HepG2 (cell line): ENCODE measurements around the gene HSPA1L. TPM values are rescaled to one million over a fixed set of nuclear protein-coding genes. Genes with fewer than 3 reads are reported as not detected.
A peak's percentile ranks its signal among the peaks of the same experiment; 100 is the strongest.

Experiments
- ADNP ChIP-seq: sonication (generic); formaldehyde crosslinking; IDR thresholded peaks from 2 replicates; pipeline ENCODE4 v1.4.0; 2020; ENCODE audit warnings: missing genetic modification reagents
- ATF4 ChIP-seq, 2 experiments: fragments of 450-650 bp in 1 of 2; sonication (generic) in 1 of 2; formaldehyde crosslinking; IDR thresholded peaks; 2 replicates each; pipeline versions ENCODE4 v1.5.0 to v1.8.0; 2020 to 2022; ENCODE audit warnings: mild to moderate bottlenecking in 1 of 2, missing genetic modification reagents in 1 of 2
- BCL3 ChIP-seq: sonication (generic); formaldehyde crosslinking; IDR thresholded peaks from 2 replicates; pipeline ENCODE4 v1.5.1; 2020; ENCODE audit warnings: mild to moderate bottlenecking, missing genetic modification reagents, moderate library complexity
- ESRRA ChIP-seq: sonication (generic); formaldehyde crosslinking; IDR thresholded peaks from 2 replicates; pipeline ENCODE4 v1.5.1; 2020; ENCODE audit warnings: mild to moderate bottlenecking, low read depth, missing genetic modification reagents
- FOXP1 ChIP-seq, 2 experiments: fragments of 450-650 bp in 1 of 2; IDR thresholded peaks; 2 replicates each; pipeline ENCODE4 v1.6.1; 2017 to 2018; ENCODE audit warnings: antibody characterized with exemption in 1 of 2
- KDM3A ChIP-seq: IDR thresholded peaks from 2 replicates; pipeline ENCODE4 v1.6.1; 2018; ENCODE audit warnings: low read depth, missing compliant biosample characterization
- MTA1 ChIP-seq: sonication (generic); formaldehyde crosslinking; IDR thresholded peaks from 2 replicates; pipeline ENCODE4 v1.4.0; 2020; ENCODE audit warnings: missing genetic modification reagents, mild to moderate bottlenecking, borderline replicate concordance
- RBAK ChIP-seq: sonication (generic); formaldehyde crosslinking; IDR thresholded peaks from 2 replicates; pipeline ENCODE4 v1.5.1; 2020; ENCODE audit warnings: mild to moderate bottlenecking, missing genetic modification reagents
- SCMH1 ChIP-seq: sonication (generic); formaldehyde crosslinking; IDR thresholded peaks from 2 replicates; pipeline ENCODE4 v1.9.0; 2021; ENCODE audit warnings: missing genetic modification reagents, mild to moderate bottlenecking, borderline replicate concordance
- SRSF9 ChIP-seq: fragments of 200-400 bp; formaldehyde crosslinking; IDR thresholded peaks from 2 replicates; pipeline ENCODE4 v1.6.1; 2018; ENCODE audit warnings: borderline replicate concordance, mild to moderate bottlenecking, low read depth, low read length; ENCODE audit not compliant: insufficient read depth, poor library complexity, severe bottlenecking
- TBP ChIP-seq: sonication (generic); formaldehyde crosslinking; IDR thresholded peaks from 2 replicates; pipeline ENCODE4 v1.5.0; 2020; ENCODE audit warnings: missing genetic modification reagents
- ZFP82 ChIP-seq: sonication (generic); formaldehyde crosslinking; IDR thresholded peaks from 2 replicates; pipeline ENCODE4 v1.5.1; 2020; ENCODE audit warnings: mild to moderate bottlenecking, missing genetic modification reagents, borderline replicate concordance
- ZIK1 ChIP-seq: sonication (generic); formaldehyde crosslinking; IDR thresholded peaks from 2 replicates; pipeline ENCODE4 v1.5.0; 2020; ENCODE audit warnings: mild to moderate bottlenecking, low read depth, missing genetic modification reagents, borderline replicate concordance
- ZNF235 ChIP-seq: sonication (generic); formaldehyde crosslinking; IDR thresholded peaks from 2 replicates; pipeline ENCODE4 v1.8.1; 2023; ENCODE audit warnings: mild to moderate bottlenecking, missing genetic modification reagents, borderline replicate concordance
- ZNF329 ChIP-seq: sonication (generic); formaldehyde crosslinking; IDR thresholded peaks from 2 replicates; pipeline ENCODE4 v1.9.0; 2021; ENCODE audit warnings: low read depth, mild to moderate bottlenecking, missing genetic modification reagents
- ZNF382 ChIP-seq: sonication (generic); formaldehyde crosslinking; IDR thresholded peaks from 2 replicates; pipeline ENCODE4 v1.5.0; 2020; ENCODE audit warnings: missing genetic modification reagents, mild to moderate bottlenecking, borderline replicate concordance
- ZNF432 ChIP-seq: sonication (generic); formaldehyde crosslinking; IDR thresholded peaks from 2 replicates; pipeline ENCODE4 v1.5.0; 2020; ENCODE audit warnings: missing genetic modification reagents, mild to moderate bottlenecking, borderline replicate concordance
- ZNF589 ChIP-seq: sonication (generic); formaldehyde crosslinking; conservative IDR thresholded peaks from 2 replicates; pipeline ENCODE4 v1.8.0; 2022; ENCODE audit warnings: mild to moderate bottlenecking, moderate library complexity, missing genetic modification reagents
- ZNF768 ChIP-seq: sonication (generic); formaldehyde crosslinking; IDR thresholded peaks from 2 replicates; pipeline ENCODE4 v1.4.0; 2020; ENCODE audit warnings: missing genetic modification reagents
- polyA plus RNA-seq, 8 experiments: library from polyadenylated mRNA; depleted of rRNA in 3 of 8; stranded (reverse) in 7 of 8; unstranded in 1 of 8; fragments of >200 nt; fragmentation: Illumina TruSeq in 4 of 8; extraction: Trizol in 4 of 8; gene quantifications; 2 replicates each; pipeline versions ENCODE4 v1.2.1 to v1.2.3, GENCODE V29; 2011 to 2016; ENCODE audit warnings: low read depth in 4 of 8, missing spikeins in 1 of 8, mixed read lengths in 1 of 8; ENCODE audit not compliant: insufficient read depth in 1 of 8
- total RNA-seq, 5 experiments: library from RNA; depleted of rRNA; stranded (reverse); fragments of >200 nt; fragmentation: Illumina TruSeq; extraction: Trizol; gene quantifications; 2 replicates each; pipeline ENCODE4 v1.2.3, GENCODE V29; 2016; ENCODE audit warnings: low read depth in 1 of 5
- TF ChIP-seq, protein P1 (sequence below): sonication (generic); formaldehyde crosslinking; IDR thresholded peaks from 2 replicates; pipeline ENCODE4 v1.5.0; 2020; ENCODE audit warnings: missing genetic modification reagents

The HSPA1L gene
- total and polyA plus RNA-seq, 2 of the 13 experiments (the other 11 are each of a cell fraction or from before 2014, with no cell fraction given): 0.55 to 1.0 TPM

GRCh38 chr6:31815025-31815838 lies at the start of gene HSPA1L, which contains the start of gene HSPA1A (continued):
- TF ChIP-seq FOXP1 (IDR thresholded peaks at IDR 0.05): no peak
- no peak for TF ChIP-seq FOXP1 (CRISPR knock-in tag; IDR thresholded peaks at IDR 0.05)
- TF ChIP-seq ZFP82 (CRISPR knock-in tag): peak; percentile 76; the same call in 1 of the 2 replicates
- peak in 1 of 2 experiments; percentile 29; a peak in 1 of 4 replicates for TF ChIP-seq ATF4 (CRISPR knock-in tag; IDR thresholded peaks at IDR 0.05)
- no peak for TF ChIP-seq ZNF432 (CRISPR knock-in tag)
- TF ChIP-seq KDM3A (CRISPR knock-in tag): 0 out of 2 replicates have a peak, but pooled peaks have one; percentile 57
- no peak for TF ChIP-seq ZNF235
- TF ChIP-seq RBAK (CRISPR knock-in tag): no peak
- 0 out of 2 replicates have a peak, but pooled peaks have one; percentile 39 for TF ChIP-seq ZNF589 (CRISPR knock-in tag)
- no peak for TF ChIP-seq ESRRA (CRISPR knock-in tag)
- TF ChIP-seq ZNF382 (CRISPR knock-in tag): no peak
- 0 out of 2 replicates have a peak, but pooled peaks have one; percentile 47 for TF ChIP-seq BCL3
- TF ChIP-seq SRSF9: no peak
- TF ChIP-seq ZNF768: no peak
- TF ChIP-seq, protein P1, sequence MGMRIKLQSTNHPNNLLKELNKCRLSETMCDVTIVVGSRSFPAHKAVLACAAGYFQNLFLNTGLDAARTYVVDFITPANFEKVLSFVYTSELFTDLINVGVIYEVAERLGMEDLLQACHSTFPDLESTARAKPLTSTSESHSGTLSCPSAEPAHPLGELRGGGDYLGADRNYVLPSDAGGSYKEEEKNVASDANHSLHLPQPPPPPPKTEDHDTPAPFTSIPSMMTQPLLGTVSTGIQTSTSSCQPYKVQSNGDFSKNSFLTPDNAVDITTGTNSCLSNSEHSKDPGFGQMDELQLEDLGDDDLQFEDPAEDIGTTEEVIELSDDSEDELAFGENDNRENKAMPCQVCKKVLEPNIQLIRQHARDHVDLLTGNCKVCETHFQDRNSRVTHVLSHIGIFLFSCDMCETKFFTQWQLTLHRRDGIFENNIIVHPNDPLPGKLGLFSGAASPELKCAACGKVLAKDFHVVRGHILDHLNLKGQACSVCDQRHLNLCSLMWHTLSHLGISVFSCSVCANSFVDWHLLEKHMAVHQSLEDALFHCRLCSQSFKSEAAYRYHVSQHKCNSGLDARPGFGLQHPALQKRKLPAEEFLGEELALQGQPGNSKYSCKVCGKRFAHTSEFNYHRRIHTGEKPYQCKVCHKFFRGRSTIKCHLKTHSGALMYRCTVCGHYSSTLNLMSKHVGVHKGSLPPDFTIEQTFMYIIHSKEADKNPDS: no peak
- no peak for TF ChIP-seq SCMH1 (CRISPR knock-in tag)
- TF ChIP-seq TBP (CRISPR knock-in tag): no peak
- TF ChIP-seq MTA1: no peak
- TF ChIP-seq ZIK1: no peak
- no peak for TF ChIP-seq ADNP (CRISPR knock-in tag)
- no peak for TF ChIP-seq ZNF329 (CRISPR knock-in tag)
